Endothelial cell of umbilical vein (primary cell): ENCODE measurements around the gene SOX15. TPM values are rescaled to one million over a fixed set of nuclear protein-coding genes. Genes with fewer than 3 reads are reported as not detected.

Experiments used
- BruUV-seq: library from RNA; stranded (reverse); fragments of 400-500 nt; replicated peaks from 2 replicates; lab custom pipeline; 2021; lab: Mats Ljungman, UMichigan
- CTCF ChIA-PET: fragments of 300-600, 350-600 bp; sonication (Branson Sonifier 250); formaldehyde crosslinking; loops from one replicate; lab custom pipeline; 2021; ENCODE audit warnings: antibody characterized with exemption, inconsistent platforms; lab: Charles Lee
- POLR2A ChIA-PET: fragments of 300-600, 350-600 bp; sonication (Branson Sonifier 250); formaldehyde crosslinking; loops from one replicate; lab custom pipeline; 2021; ENCODE audit warnings: antibody characterized with exemption, inconsistent platforms; lab: Charles Lee
- DNase-seq: peaks from one replicate; pipeline ENCODE4 v3.0.0-alpha.2; 2011; ENCODE audit warnings: low read depth, low spot score
- FAIRE-seq: peaks from 2 replicates; lab custom pipeline; 2011; peaks lifted over from hg19 to GRCh38; lab: Jason Lieb, UNC
- H2AFZ ChIP-seq: 2 replicates; pipeline ENCODE4 v1.6.0; 2012; ENCODE audit warnings: low read depth, low read length, control low read depth, inconsistent platforms
- H3K27ac ChIP-seq: 2 replicates; pipeline ENCODE4 v1.5.1; 2011; ENCODE audit warnings: low read depth, mild to moderate bottlenecking, control low read depth, low read length, moderate library complexity; ENCODE audit not compliant: insufficient read depth
- H3K27me3 ChIP-seq, 2 experiments: 2 replicates each; pipeline versions ENCODE4 v1.6.0 to v1.6.1; 2011; ENCODE audit warnings: low read length in 2 of 2, mixed read lengths in 1 of 2; ENCODE audit not compliant: control insufficient read depth in 2 of 2, insufficient read depth in 2 of 2
- H3K36me3 ChIP-seq, 2 experiments: 2 replicates in 1 of 2; 3 replicates in 1 of 2; pipeline ENCODE4 v1.5.1; 2011; ENCODE audit warnings: low read length in 2 of 2, mild to moderate bottlenecking in 1 of 2, moderate library complexity in 1 of 2; ENCODE audit not compliant: control insufficient read depth in 2 of 2, insufficient read depth in 2 of 2; ENCODE audit errors: extremely low read depth in 1 of 2
- H3K4me1 ChIP-seq: 3 replicates; pipeline ENCODE4 v1.5.1; 2011; ENCODE audit warnings: mild to moderate bottlenecking, low read length; ENCODE audit not compliant: control insufficient read depth, insufficient read depth; ENCODE audit errors: extremely low read depth
- H3K4me2 ChIP-seq: 2 replicates; pipeline ENCODE4 v1.6.1; 2011; ENCODE audit warnings: low read length, control low read depth, mixed read lengths; ENCODE audit not compliant: insufficient read depth
- H3K4me3 ChIP-seq, 3 experiments: fragments of 200-600 bp in 1 of 3; sonication (generic), shearing (Covaris generic) in 1 of 3; replicated peaks in 1 of 3; 2 replicates each; pipeline ENCODE4 v1.5.1; 2011 to 2016; ENCODE audit warnings: control low read depth in 3 of 3, low read length in 3 of 3, mild to moderate bottlenecking in 2 of 3, inconsistent platforms in 1 of 3, low read depth in 1 of 3, moderate library complexity in 1 of 3; ENCODE audit not compliant: insufficient read depth in 1 of 3
- H3K79me2 ChIP-seq: 2 replicates; pipeline ENCODE4 v1.6.0; 2012; ENCODE audit warnings: low read length, inconsistent platforms; ENCODE audit not compliant: control insufficient read depth, insufficient read depth
- H3K9ac ChIP-seq: replicated peaks from 2 replicates; pipeline ENCODE3; 2011; ENCODE audit warnings: low read length, control low read depth; ENCODE audit not compliant: insufficient read depth; ENCODE audit errors: extremely low read depth
- H3K9me1 ChIP-seq: replicated peaks from 3 replicates; pipeline ENCODE4 v1.6.0; 2011; ENCODE audit warnings: mild to moderate bottlenecking, low read length; ENCODE audit not compliant: control insufficient read depth, insufficient read depth; ENCODE audit errors: extremely low read depth
- H3K9me3 ChIP-seq: replicated peaks from 2 replicates; pipeline ENCODE4 v1.5.1; 2012; ENCODE audit warnings: low read length, inconsistent platforms; ENCODE audit not compliant: control insufficient read depth, insufficient read depth
- H4K20me1 ChIP-seq: replicated peaks from 2 replicates; pipeline ENCODE3; 2011; ENCODE audit warnings: mild to moderate bottlenecking, low read length; ENCODE audit not compliant: control insufficient read depth, insufficient read depth; ENCODE audit errors: extremely low read depth
- MYC ChIP-seq: IDR thresholded peaks from one replicate; pipeline ENCODE4 v1.6.1; 2011; ENCODE audit warnings: mild to moderate bottlenecking, low read depth, low read length
- POLR2AphosphoS5 ChIP-seq: IDR thresholded peaks from 2 replicates; pipeline ENCODE4 v1.6.1; 2012; ENCODE audit warnings: low read depth, mild to moderate bottlenecking, control low read depth, low read length, moderate library complexity; ENCODE audit not compliant: insufficient read depth
- dilution Hi-C: fragments of 300-500 bp; cut with MboI; formaldehyde crosslinking; loops from one replicate; pipeline ENCODE4 v1.15.0; 2019; ENCODE audit warnings: low sequenced_read_pairs; ENCODE audit not compliant: extremely low pct_ligation_motif_present
- intact Hi-C: fragments of 100-400 bp; cut with micrococcal nuclease; formaldehyde crosslinking; loops from one replicate; pipeline ENCODE4 v1.10.0; 2022
- polyA plus RNA-seq, 4 experiments: library from polyadenylated mRNA; depleted of rRNA in 3 of 4; stranded (reverse) in 3 of 4; unstranded in 1 of 4; fragments of >200 nt; gene quantifications; 2 replicates each; pipeline versions ENCODE4 v1.2.1 to v1.2.3, GENCODE V29; 2011 to 2012; ENCODE audit warnings: missing spikeins in 1 of 4
- total RNA-seq: library from RNA; stranded (reverse); gene quantifications from 2 replicates; pipeline ENCODE4 v1.2.3, GENCODE V29; 2021
- TF ChIP-seq, protein P1 (sequence below), 2 donors: IDR thresholded peaks; 1 replicate in 1 of 2; 2 replicates in 1 of 2; pipeline ENCODE4 v1.5.1; 2011; ENCODE audit warnings: low read length in 2 of 2, mild to moderate bottlenecking in 2 of 2, moderate library complexity in 2 of 2, control low read depth in 1 of 2, inconsistent platforms in 1 of 2, low read depth in 1 of 2; ENCODE audit not compliant: insufficient read depth in 1 of 2; ENCODE audit errors: extremely low read depth in 1 of 2

The SOX15 gene
- total and polyA plus RNA-seq, 2 donors (not counting 3 experiments of a cell fraction or from before 2014, with no cell fraction given) = 0.26 to 0.46 TPM

DNA sequence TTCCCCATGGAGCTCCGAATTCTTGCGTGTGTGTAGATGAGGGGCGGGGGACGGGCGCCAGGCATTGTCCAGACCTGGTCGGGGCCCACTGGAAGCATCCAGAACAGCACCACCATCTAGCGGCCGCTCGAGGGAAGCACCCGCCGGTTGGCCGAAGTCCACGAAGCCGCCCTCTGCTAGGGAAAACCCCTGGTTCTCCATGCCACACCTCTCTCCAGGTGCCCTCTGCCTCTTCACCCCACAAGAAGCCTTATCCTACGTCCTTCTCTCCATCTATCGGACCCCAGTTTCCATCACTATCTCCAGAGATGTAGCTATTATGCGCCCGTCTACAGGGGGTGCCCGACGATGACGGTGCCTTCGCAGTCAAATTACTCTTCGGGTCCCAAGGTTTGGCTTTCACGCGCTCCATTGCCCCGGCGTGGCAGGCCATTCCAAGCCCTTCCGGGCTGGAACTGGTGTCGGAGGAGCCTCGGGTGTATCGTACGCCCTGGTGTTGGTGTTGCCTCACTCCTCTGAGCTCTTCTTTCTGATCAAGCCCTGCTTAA is 28.8 kb downstream of the SOX15 start:
- Histone ChIP-seq H3K27ac (peak overlapping the region; percentile 60), H4K20me1 (no peaks in the 10 kb centered on the region), H3K27me3 (no peaks in the 10 kb centered on the region), H3K9me1 (no peaks in the 10 kb centered on the region), H3K4me1 (peaks cover 36% of the 10 kb centered on the region), H3K9ac (peak overlapping the region; percentile 67), H3K9me3 (no peaks in the 10 kb centered on the region), H3K4me2 (peak overlapping the region; percentile 86), H2AFZ (peak overlapping the region; percentile 83), H3K79me2 (peaks cover 39% of the 10 kb centered on the region), H3K36me3 (peaks cover 8 to 12% of the 10 kb centered on the region in 2 experiments), H3K4me3 (peak overlapping the region; percentile 58 to 80 (median 62))
- no peak for TF ChIP-seq MYC
- peak; percentile 41 for TF ChIP-seq POLR2AphosphoS5
- TF ChIP-seq, protein P1, sequence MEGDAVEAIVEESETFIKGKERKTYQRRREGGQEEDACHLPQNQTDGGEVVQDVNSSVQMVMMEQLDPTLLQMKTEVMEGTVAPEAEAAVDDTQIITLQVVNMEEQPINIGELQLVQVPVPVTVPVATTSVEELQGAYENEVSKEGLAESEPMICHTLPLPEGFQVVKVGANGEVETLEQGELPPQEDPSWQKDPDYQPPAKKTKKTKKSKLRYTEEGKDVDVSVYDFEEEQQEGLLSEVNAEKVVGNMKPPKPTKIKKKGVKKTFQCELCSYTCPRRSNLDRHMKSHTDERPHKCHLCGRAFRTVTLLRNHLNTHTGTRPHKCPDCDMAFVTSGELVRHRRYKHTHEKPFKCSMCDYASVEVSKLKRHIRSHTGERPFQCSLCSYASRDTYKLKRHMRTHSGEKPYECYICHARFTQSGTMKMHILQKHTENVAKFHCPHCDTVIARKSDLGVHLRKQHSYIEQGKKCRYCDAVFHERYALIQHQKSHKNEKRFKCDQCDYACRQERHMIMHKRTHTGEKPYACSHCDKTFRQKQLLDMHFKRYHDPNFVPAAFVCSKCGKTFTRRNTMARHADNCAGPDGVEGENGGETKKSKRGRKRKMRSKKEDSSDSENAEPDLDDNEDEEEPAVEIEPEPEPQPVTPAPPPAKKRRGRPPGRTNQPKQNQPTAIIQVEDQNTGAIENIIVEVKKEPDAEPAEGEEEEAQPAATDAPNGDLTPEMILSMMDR (IDR thresholded peaks at IDR 0.05; ENCODE audit: extremely low read depth in 1 of 2, insufficient read depth in 1 of 2, low read depth in 1 of 2, low read length in 2 of 2) = peak; percentile 82 to 96
- POLR2A ChIA-PET = interaction anchor here (0.7 to 1.1 kb wide), 4 partner anchors 47 to 239 kb away, joined by 3 to 14 read pairs (median 3); partner anchors contain the start of gene TMEM256
- BruUV-seq = TSS peak; percentile 71
- dilution Hi-C loops = no loop called here
- DNase-seq (peak; percentile 86), FAIRE-seq (peak; percentile 96)
- CTCF ChIA-PET = interaction anchor here (0.5 to 6.7 kb wide), 60 partner anchors 9 to 515 kb away, joined by 3 to 314 read pairs (median 5); partner anchors contain the start of genes CD68, CHRNB1, FGF11 and MPDU1
- intact Hi-C loops = loop anchor here (1.0 to 2.0 kb wide), 11 partner anchors 11 to 237 kb away; partner anchors contain the start of genes FXR2, PLSCR3, POLR2A and TMEM256
